HG02623 (cell line): Measurements from ENCODE around the gene FAM53B.

ENCODE experiments used
- ATAC-seq: cut with Tn5 transposase; IDR thresholded peaks from one replicate; pipeline ENCODE4 v1.9.1; 2021; ENCODE audit warnings: moderate library complexity; ENCODE audit not compliant: unreplicated experiment

FAM53B gene

GRCh38 chr10:124603376-124604213 is 140.6 kb downstream of the FAM53B start:
- no peak for ATAC-seq

- ATAC-seq = no peak
These were observed 141.4 kb downstream of the FAM53B start for GRCh38 chr10:124602646-124603365.

- ATAC-seq = no peak
These were observed 142.0 kb downstream of the FAM53B start for GRCh38 chr10:124602121-124602561.

DNA sequence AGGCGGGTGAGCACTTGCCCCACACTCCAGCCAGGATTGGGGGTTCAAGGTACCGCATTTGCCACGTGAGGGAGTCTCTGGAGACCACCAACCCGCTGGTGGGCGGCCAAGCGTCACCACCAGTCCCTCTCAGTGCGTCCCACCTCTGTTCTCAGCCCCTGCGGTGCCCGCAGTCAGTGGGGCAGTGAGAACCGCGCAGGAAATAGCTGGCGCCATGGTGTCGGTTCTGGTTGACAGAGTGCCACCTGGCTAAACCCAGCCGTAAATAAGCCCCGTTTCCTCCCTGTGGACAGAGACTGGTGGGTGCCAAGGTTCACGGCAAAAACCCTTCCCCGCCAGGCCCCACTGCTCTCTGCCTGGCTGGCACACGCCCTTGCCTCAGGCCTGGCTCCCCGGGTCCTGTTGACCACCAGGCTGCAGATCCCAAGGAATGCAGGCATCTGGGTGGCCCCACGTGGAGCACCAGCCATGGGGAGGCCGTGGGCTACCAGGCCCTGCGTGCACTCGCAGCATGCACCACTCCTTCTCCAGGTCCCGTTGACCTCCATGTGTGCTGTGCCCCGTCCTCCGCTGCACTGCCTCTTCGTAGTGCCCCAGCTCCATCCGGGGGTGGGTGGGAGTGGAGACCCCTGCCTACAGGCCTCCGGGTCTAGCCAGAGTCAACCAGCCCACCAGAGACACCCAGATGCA is 142.6 kb downstream of the FAM53B start:
- ATAC-seq = peak; percentile 45

DNA sequence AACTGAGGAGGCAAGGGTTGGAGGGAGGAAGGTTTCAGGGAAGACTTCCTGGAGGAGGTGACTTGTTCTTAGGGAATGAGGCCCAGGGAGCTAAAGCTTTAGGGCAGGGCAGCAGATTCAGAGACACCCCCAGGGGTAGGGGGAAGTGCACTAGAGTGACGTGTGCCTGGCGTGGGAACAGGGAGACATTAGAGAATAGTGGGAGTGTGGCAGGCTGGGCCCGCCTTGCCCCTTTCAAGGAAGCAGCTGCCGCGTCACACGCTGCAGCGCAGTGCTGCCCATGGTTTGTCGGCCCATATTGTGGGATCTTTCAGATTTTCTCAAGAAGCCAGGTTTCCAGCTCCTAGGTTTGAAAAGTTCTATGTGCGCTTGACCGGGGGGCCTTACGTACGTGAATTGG is 143.2 kb downstream of the FAM53B start:
- ATAC-seq = no peak

DNA sequence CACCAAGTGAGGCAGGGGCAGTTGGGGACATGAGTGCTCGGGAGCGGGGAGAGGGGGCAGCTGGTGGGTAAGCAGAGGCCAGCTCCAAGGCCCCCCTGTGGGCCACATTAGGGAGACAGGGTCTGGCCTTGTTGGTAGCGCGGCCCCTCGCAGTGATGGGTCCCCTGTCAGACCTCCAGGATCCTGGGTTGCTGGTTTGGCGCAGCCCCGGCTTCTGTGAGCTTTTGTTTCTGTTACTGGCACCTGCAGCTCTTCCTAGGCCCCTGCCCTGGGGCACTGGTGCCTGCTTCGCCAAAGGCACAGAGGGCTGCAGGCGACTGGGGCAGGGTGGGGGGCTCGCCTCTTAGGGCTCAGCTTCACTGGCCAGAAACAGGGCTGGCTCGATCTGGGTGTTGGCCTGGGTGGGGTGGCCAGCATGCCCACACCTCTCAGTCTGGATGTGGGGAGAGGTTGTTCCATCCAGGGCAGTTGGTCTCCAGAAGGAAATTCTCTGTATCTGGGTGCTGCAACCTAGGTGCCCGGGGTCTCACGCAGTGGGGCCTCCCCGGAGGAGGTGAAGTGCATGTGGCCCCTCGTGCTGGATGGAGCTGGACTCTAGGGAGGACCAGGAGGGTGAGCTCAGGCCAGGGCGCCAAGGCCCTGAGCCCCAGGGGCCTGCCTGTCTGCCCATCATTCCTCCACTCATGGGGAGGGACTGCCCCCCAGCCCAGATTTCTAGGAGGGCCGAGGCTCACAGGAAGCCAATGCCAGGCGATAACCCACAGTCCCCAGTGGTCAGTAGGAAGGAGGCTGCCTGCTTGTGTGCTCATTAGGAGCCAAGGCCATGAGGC is 143.9 kb downstream of the FAM53B start:
- no peak for ATAC-seq

DNA sequence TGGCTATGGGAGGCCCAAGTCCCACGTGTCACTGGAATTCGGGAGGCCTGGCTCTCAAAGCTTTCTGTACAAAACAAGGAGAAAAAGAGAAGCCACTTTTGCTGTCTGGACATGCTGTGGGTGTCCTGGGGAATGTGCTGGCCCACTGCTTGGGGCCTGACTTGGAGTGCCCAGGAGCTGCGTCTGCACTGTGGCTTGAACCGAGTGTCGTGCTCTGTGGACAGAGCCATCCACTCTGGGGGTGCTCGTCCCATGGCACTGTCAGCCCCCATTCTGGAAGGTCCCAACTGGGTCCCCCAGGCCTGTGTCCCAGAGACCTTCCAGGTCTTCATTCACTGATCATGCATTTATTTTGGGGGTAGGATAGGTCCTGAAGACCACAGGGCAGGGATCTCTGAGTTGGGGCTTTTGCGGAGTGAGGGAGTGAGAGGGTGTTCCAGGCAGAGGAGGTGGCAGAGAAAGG is 144.6 kb downstream of the FAM53B start:
- no peak for ATAC-seq

DNA sequence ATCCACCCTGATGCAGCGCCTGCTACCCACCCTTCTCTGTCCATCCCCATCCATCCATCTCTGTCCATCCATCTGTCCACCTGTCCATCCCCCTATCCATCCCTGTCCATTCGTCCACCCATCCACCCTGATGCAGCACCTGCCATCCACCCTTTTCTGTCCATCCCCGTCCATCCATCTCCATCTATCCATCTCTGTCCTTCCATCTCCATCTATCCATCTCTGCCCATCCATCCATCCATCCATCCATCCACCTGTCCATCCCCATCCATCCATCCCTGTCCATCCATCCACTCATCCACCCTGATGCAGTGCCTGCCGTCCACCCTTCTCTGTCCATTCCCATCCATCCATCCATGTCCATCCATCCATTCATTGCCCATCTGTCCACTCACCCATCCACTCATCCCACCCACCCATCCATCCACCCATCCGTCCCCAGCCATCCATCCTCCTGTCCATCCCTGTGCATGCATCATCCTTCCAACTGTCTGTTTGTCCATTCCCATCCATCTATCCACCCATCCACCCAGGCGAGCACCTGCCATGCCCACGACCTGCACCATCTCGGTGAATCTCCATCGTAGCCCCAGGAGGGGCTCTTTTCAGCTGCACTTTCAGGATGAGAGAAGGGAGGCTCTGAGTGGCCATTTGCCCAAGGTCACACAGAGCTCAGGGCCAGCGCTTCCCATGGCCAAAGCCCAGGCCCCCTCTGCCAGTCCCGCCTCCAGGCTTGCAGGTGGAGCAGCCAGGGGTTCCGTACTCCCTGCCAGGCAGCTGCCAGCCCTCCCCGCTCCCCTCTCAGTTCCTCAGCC is 145.2 kb downstream of the FAM53B start:
- ATAC-seq = no peak

DNA sequence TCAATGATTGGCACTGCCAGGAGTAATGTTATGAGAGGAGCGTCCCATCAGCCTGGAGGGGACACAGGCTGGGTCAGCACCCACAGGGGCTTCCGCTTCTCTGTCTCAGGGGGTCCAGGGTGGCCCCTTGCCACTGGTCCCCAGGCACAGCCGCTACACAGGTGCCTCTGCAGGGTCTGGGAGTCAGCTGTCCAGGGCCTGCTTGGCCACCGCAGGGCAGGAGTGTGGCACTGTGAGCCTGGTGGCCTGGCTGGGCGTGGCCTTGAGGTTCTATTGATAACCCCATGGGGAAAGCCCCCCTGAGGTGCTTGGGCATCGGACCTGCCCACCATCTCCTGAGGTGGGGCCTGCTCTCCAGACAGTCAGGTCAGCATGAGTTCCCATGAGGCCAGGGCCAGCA is 146.0 kb downstream of the FAM53B start:
- ATAC-seq = no peak

DNA sequence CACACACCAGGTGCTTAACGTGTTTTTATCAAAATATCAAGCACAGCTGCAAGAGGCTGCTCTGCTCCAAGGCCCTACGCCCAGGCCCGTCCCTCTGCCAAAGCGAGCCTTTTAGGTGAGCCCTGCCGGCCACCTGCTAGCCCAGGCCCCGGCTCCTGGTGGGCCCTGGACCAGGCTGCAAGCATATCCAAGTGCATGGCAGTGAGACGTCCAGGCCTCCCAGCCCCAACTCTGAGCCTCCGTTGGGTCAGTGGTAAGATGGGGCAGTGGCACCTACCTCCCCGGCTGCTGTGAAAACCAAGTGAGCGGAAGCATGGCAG is 146.4 kb downstream of the FAM53B start:
- ATAC-seq = no peak

GRCh38 chr10:124596962-124597845 is 147.0 kb downstream of the FAM53B start:
- ATAC-seq = no peak

GRCh38 chr10:124596116-124596785 is 147.9 kb downstream of the FAM53B start:
- no peak for ATAC-seq

GRCh38 chr10:124595143-124595883 is 148.9 kb downstream of the FAM53B start:
- no peak for ATAC-seq

- ATAC-seq = no peak
These were observed 149.9 kb downstream of the FAM53B start for GRCh38 chr10:124594240-124594639.

DNA sequence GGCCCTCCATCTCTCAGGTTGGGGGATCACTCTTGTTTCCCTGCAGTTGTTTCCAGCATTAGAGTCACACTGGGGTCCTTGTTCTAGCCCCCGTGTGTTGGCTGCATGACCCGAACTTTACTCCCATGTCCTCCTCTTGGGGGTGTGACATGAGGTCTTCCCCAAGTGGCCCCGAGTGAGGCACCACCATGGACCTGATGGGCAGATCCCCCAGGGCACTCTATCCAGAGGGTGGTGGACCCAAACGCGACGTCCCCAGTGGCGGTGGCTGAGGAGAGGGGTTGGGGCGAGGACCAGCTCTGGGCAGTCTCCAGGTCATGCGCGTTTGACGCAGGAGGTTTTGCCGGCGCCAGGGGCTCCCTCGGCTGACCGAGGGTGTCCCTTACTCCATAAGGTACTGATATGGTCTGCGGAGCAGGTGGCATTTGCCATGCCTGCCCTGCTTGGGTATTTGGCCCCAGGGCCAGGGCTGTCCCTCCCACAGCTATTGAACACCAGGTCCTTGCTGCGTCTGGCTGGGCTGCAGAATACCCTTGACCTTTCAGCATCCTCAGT is 150.7 kb downstream of the FAM53B start:
- ATAC-seq = no peak

- no peak for ATAC-seq
These were observed 151.3 kb downstream of the FAM53B start for GRCh38 chr10:124592736-124593430.

DNA sequence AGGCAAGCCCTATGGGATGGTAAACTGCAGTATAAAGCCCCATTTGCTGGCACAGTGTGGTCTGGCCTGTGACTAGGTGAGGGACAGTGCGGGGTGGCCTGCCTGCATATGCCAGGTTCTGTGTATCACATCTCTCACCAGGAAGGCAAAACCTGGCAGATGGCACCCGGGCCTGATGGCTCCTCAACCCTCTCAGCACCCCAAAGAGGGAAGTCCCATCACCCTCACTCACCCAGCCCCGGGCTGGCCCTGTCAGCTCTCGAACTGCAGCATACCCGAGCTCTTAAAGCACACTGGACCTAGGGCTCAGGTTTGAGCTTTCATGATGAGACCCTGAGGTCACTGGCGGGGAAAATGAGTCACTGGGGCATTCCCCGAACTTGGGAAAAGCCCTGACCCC is 152.1 kb downstream of the FAM53B start:
- ATAC-seq = no peak
